K562 (cell line): ENCODE data around the gene TCFL5. TPM values are rescaled to one million over a fixed set of nuclear protein-coding genes. Genes with fewer than 3 reads are reported as not detected.
A peak's percentile ranks its signal among the peaks of the same experiment; 100 is the strongest.

ENCODE experiments used
- ATF7 ChIP-seq: fragments of 450-650 bp; IDR thresholded peaks from 2 replicates; pipeline ENCODE4 v1.7.1; 2014; ENCODE audit warnings: mild to moderate bottlenecking, moderate library complexity
- CBFA2T3 ChIP-seq: fragments of 450-650 bp; IDR thresholded peaks from 2 replicates; pipeline ENCODE4 v1.6.1; 2017
- CUX1 ChIP-seq: fragments of 200-800 bp; sonication (Bioruptor generic); IDR thresholded peaks from 2 replicates; pipeline ENCODE4 v1.6.1; 2016; ENCODE audit warnings: missing genetic modification characterization, missing compliant biosample characterization
- DACH1 ChIP-seq: fragments of 450-650 bp; IDR thresholded peaks from 2 replicates; pipeline ENCODE4 v1.6.1; 2018; ENCODE audit not compliant: partially characterized antibody
- ESRRA ChIP-seq: fragments of 450-650 bp; IDR thresholded peaks from 2 replicates; pipeline ENCODE4 v1.6.1; 2014; ENCODE audit warnings: low read depth, mild to moderate bottlenecking, moderate library complexity, borderline replicate concordance
- FOXA3 ChIP-seq, 2 experiments: fragments of 450-650 bp in 1 of 2; sonication (generic) in 1 of 2; formaldehyde crosslinking; IDR thresholded peaks in 1 of 2; conservative IDR thresholded peaks in 1 of 2; 2 replicates each; pipeline versions ENCODE4 v1.4.0 to v1.8.0; 2020 to 2022; ENCODE audit warnings: mild to moderate bottlenecking in 2 of 2, missing genetic modification reagents in 1 of 2
- HDAC1 ChIP-seq, 2 experiments: fragments of 450-650 bp; IDR thresholded peaks; 2 replicates each; pipeline ENCODE4 v1.6.1; 2016 to 2017; ENCODE audit warnings: inconsistent platforms in 1 of 2, mild to moderate bottlenecking in 1 of 2, moderate library complexity in 1 of 2
- HMG20B ChIP-seq: fragments of 250-450 bp; sonication (Bioruptor Pico); IDR thresholded peaks from 2 replicates; pipeline ENCODE4 v1.5.0; 2021; ENCODE audit warnings: mild to moderate bottlenecking
- HNRNPUL1 ChIP-seq: fragments of 200-400 bp; formaldehyde crosslinking; IDR thresholded peaks from 2 replicates; pipeline ENCODE4 v1.6.1; 2017; ENCODE audit warnings: low read length
- JUN ChIP-seq, 2 experiments: sonication (generic) in 1 of 2; formaldehyde crosslinking in 1 of 2; IDR thresholded peaks; 2 replicates each; pipeline versions ENCODE4 v1.6.1 to v1.8.0; 2012 to 2022; ENCODE audit warnings: borderline replicate concordance in 2 of 2, mild to moderate bottlenecking in 2 of 2, improper control_type of control experiment in 1 of 2, low read depth in 1 of 2, low read length in 1 of 2, missing genetic modification reagents in 1 of 2
- MAX ChIP-seq: sonication (generic); formaldehyde crosslinking; IDR thresholded peaks from 2 replicates; pipeline ENCODE4 v1.9.0; 2022; ENCODE audit warnings: mild to moderate bottlenecking, missing genetic modification reagents
- MNT ChIP-seq, 2 experiments: fragments of 450-650 bp; conservative IDR thresholded peaks; 2 replicates each; pipeline ENCODE4 v1.6.1; 2017; ENCODE audit warnings: mild to moderate bottlenecking in 2 of 2, moderate library complexity in 2 of 2
- POLR2B ChIP-seq: fragments of 450-650 bp; IDR thresholded peaks from 2 replicates; pipeline ENCODE4 v1.6.1; 2018; ENCODE audit warnings: low read depth; ENCODE audit not compliant: partially characterized antibody
- SMAD4 ChIP-seq: fragments of 250-450 bp; sonication (Bioruptor Pico); conservative IDR thresholded peaks from 2 replicates; pipeline ENCODE4 v1.8.0; 2021; ENCODE audit warnings: inconsistent platforms, mild to moderate bottlenecking, moderate library complexity
- STAT5B ChIP-seq: fragments of 250-450 bp; sonication (Bioruptor Pico); IDR thresholded peaks from 2 replicates; pipeline ENCODE4 v1.8.0; 2021; ENCODE audit warnings: mild to moderate bottlenecking, inconsistent platforms
- TFE3 ChIP-seq: fragments of 450-650 bp; formaldehyde crosslinking; IDR thresholded peaks from 2 replicates; pipeline ENCODE4 v1.4.0; 2020; ENCODE audit warnings: mild to moderate bottlenecking, mixed read lengths
- ZNF436 ChIP-seq: fragments of 250-450, 450-650 bp; sonication (Bioruptor Pico); formaldehyde crosslinking; IDR thresholded peaks from 2 replicates; pipeline ENCODE4 v1.7.0; 2020; ENCODE audit warnings: mild to moderate bottlenecking
- ZNF76 ChIP-seq: fragments of 250-450 bp; sonication (Bioruptor Pico); IDR thresholded peaks from 2 replicates; pipeline ENCODE4 v1.4.0; 2020; ENCODE audit warnings: mild to moderate bottlenecking, moderate library complexity, borderline replicate concordance
- polyA plus RNA-seq, 8 experiments: library from polyadenylated mRNA; depleted of rRNA in 4 of 8; stranded (reverse) in 5 of 8; unstranded in 3 of 8; fragments of >200 nt; fragmentation: Nextera tagmentation in 2 of 8; fragmentation: Illumina TruSeq in 1 of 8; extraction: Ambion mirVana in 2 of 8; extraction: Trizol in 1 of 8; gene quantifications; 2 replicates each; pipeline versions ENCODE4 v1.2.1 to v1.2.3, GENCODE V29; 2011 to 2014; ENCODE audit warnings: inconsistent platforms in 1 of 8, missing spikeins in 1 of 8
- total RNA-seq, 7 experiments: library from RNA; depleted of rRNA in 6 of 7; stranded (reverse); fragments of >200 nt in 6 of 7; fragmentation: Illumina TruSeq in 2 of 7; extraction: Trizol in 2 of 7; gene quantifications; 2 replicates each; pipeline versions ENCODE4 v1.2.1 to v1.2.3, GENCODE V29; 2011 to 2021; ENCODE audit warnings: low replicate concordance in 1 of 7

TCFL5 gene
- total and polyA plus RNA-seq, 9 of the 15 experiments (the other 6 are each of a cell fraction or from before 2014, with no cell fraction given), result 1.00 to 12.6 (median 9.1) TPM

- TF ChIP-seq ESRRA (peak; percentile 36; the same call in 1 of the 2 replicates), ZNF436 (CRISPR knock-in tag) (no peak), ATF7 (peak; percentile 82), HDAC1 (IDR thresholded peaks at IDR 0.05) (peak in 1 of 2 experiments; percentile 52; a peak in 1 of 4 replicates), TFE3 (CRISPR knock-in tag) (no peak), FOXA3 (CRISPR knock-in tag; conservative IDR thresholded peaks at IDR 0.05 in 1 of 2, IDR thresholded peaks at IDR 0.05 in 1 of 2) (no peak), CBFA2T3 (peak; percentile 41), HMG20B (CRISPR knock-in tag) (no peak), SMAD4 (CRISPR knock-in tag) (peak; percentile 85), MNT (conservative IDR thresholded peaks at IDR 0.05) (peak in 1 of 2 experiments; percentile 56; a peak in 1 of 4 replicates), CUX1 (CRISPR knock-in tag) (no peak), STAT5B (no peak), DACH1 (peak; percentile 25), JUN (IDR thresholded peaks at IDR 0.05; ENCODE audit: borderline replicate concordance, low read depth, low read length) (peak; percentile 69; the same call in 1 of the 2 replicates), JUN (CRISPR knock-in tag; IDR thresholded peaks at IDR 0.05; ENCODE audit: borderline replicate concordance) (no peak), ZNF76 (no peak), POLR2B (no peak), HNRNPUL1 (no peak), MAX (CRISPR knock-in tag) (peak; percentile 57)
Observed at GRCh38 chr20:62822788-62823651, 38.6 kb downstream of the TCFL5 start (continued).
